A549 (cell line): Measurements from ENCODE around the gene IGSF5. TPM values are rescaled to one million over a fixed set of nuclear protein-coding genes. Genes with fewer than 3 reads are reported as not detected.

Experiments used
- ATAC-seq, 2 experiments: fragments of 200-7000 bp in 1 of 2; fragments of >200 bp in 1 of 2; cut with Nextera tagmentation in 1 of 2; cut with Tn5 transposase in 1 of 2; 3 replicates each; pipeline versions ENCODE4 v1.8.0 to v1.9.1; 2018 to 2020; ENCODE audit warnings: mild to moderate bottlenecking in 1 of 2, moderate library complexity in 1 of 2
- CTCF ChIA-PET: fragments of 300-600 bp; sonication (Branson Sonifier 250); formaldehyde crosslinking; extraction: SDS; loops from one replicate; lab custom pipeline; 2021; ENCODE audit warnings: antibody characterized with exemption, inconsistent platforms; lab: Yijun Ruan, JAX
- POLR2A ChIA-PET: fragments of 350-600 bp; formaldehyde crosslinking; extraction: SDS; loops from one replicate; lab custom pipeline; 2021; ENCODE audit warnings: antibody characterized with exemption, inconsistent platforms; lab: Yijun Ruan, JAX
- DNase-seq, 2 experiments: peaks; one replicate each; pipeline versions ENCODE4 v3.0.0 to v3.0.0-alpha.2; 2011 to 2016; ENCODE audit warnings: low read depth in 1 of 2, low spot score in 1 of 2
- FAIRE-seq: peaks from 2 replicates; lab custom pipeline; 2011; peaks lifted over from hg19 to GRCh38; lab: Jason Lieb, UNC
- H3K27ac ChIP-seq, 2 experiments: fragments of >200 bp; sonication (Bioruptor Twin); formaldehyde crosslinking; 3 replicates each; pipeline ENCODE4 v1.5.1; 2016 to 2017
- H3K4me1 ChIP-seq: fragments of >200 bp; sonication (Bioruptor Twin); formaldehyde crosslinking; 3 replicates; pipeline ENCODE4 v1.6.1; 2016
- H3K4me2 ChIP-seq: fragments of >200 bp; sonication (Bioruptor Twin); formaldehyde crosslinking; 3 replicates; pipeline ENCODE4 v1.6.1; 2016
- H3K4me3 ChIP-seq: fragments of >200 bp; sonication (Bioruptor Twin); formaldehyde crosslinking; 3 replicates; pipeline ENCODE4 v1.5.1; 2016
- H3K9me3 ChIP-seq: fragments of >200 bp; sonication (Bioruptor Twin); formaldehyde crosslinking; 3 replicates; pipeline ENCODE4 v1.6.1; 2016
- CBX8 ChIP-seq: fragments of 200-600 bp; sonication (generic); IDR thresholded peaks from 2 replicates; pipeline ENCODE4 v1.6.1; 2016
- CEBPB ChIP-seq, 2 experiments: fragments of >200 bp in 1 of 2; sonication (Bioruptor Twin) in 1 of 2; formaldehyde crosslinking in 1 of 2; IDR thresholded peaks; 2 replicates each; pipeline ENCODE4 v1.6.1; 2012 to 2016
- EHMT2 ChIP-seq: fragments of 200-600 bp; sonication (generic); IDR thresholded peaks from 2 replicates; pipeline ENCODE4 v1.6.1; 2016; ENCODE audit warnings: antibody characterized with exemption, low read depth, mild to moderate bottlenecking, moderate library complexity
- EP300 ChIP-seq, 2 experiments: fragments of >200 bp; sonication (Bioruptor Twin); formaldehyde crosslinking; IDR thresholded peaks; 2 replicates in 1 of 2; 3 replicates in 1 of 2; pipeline ENCODE4 v1.6.1; 2016 to 2017
- ESRRA ChIP-seq: fragments of 150-350 bp; IDR thresholded peaks from 2 replicates; pipeline ENCODE4 v1.6.1; 2014; ENCODE audit warnings: mild to moderate bottlenecking, low read length, borderline replicate concordance
- FOXS1 ChIP-seq: fragments of 250-450 bp; sonication (Bioruptor Pico); IDR thresholded peaks from 2 replicates; pipeline ENCODE4 v1.5.0; 2020; ENCODE audit warnings: mild to moderate bottlenecking, moderate library complexity
- HDAC2 ChIP-seq: fragments of 200-600 bp; sonication (generic); IDR thresholded peaks from 2 replicates; pipeline ENCODE4 v1.6.1; 2016
- HOXA7 ChIP-seq: fragments of 250-450 bp; sonication (Bioruptor Pico); IDR thresholded peaks from 2 replicates; pipeline ENCODE4 v1.5.0; 2020; ENCODE audit warnings: mild to moderate bottlenecking, moderate library complexity
- HOXB13 ChIP-seq: fragments of 250-450 bp; sonication (Bioruptor Pico); IDR thresholded peaks from 2 replicates; pipeline ENCODE4 v1.5.0; 2020; ENCODE audit warnings: low read depth, mild to moderate bottlenecking, moderate library complexity
- HOXB5 ChIP-seq: fragments of 250-450 bp; sonication (Bioruptor Pico); IDR thresholded peaks from 2 replicates; pipeline ENCODE4 v1.5.0; 2020; ENCODE audit warnings: mild to moderate bottlenecking, moderate library complexity
- JUN ChIP-seq, 2 experiments: fragments of >200 bp; sonication (Bioruptor Twin); formaldehyde crosslinking; IDR thresholded peaks; 2 replicates in 1 of 2; 3 replicates in 1 of 2; pipeline ENCODE4 v1.6.1; 2016 to 2017
- MAZ ChIP-seq: fragments of 150-350 bp; IDR thresholded peaks from 2 replicates; pipeline ENCODE4 v1.6.1; 2014; ENCODE audit warnings: antibody characterized with exemption, low read depth, low read length, borderline replicate concordance
- NPAS2 ChIP-seq: fragments of 250-450 bp; sonication (Bioruptor Pico); IDR thresholded peaks from 2 replicates; pipeline ENCODE4 v1.8.0; 2022; ENCODE audit warnings: mild to moderate bottlenecking, moderate library complexity, borderline replicate concordance
- RAD21 ChIP-seq, 2 experiments: fragments of >200 bp in 1 of 2; sonication (Bioruptor Twin) in 1 of 2; formaldehyde crosslinking in 1 of 2; IDR thresholded peaks in 1 of 2; conservative IDR thresholded peaks in 1 of 2; 2 replicates in 1 of 2; 3 replicates in 1 of 2; pipeline ENCODE4 v1.6.1; 2012 to 2018; ENCODE audit warnings: inconsistent platforms in 1 of 2
- RARB ChIP-seq: fragments of 250-450 bp; sonication (Bioruptor Pico); IDR thresholded peaks from 2 replicates; pipeline ENCODE4 v1.8.0; 2021; ENCODE audit warnings: mild to moderate bottlenecking, moderate library complexity
- SREBF2 ChIP-seq: fragments of 450-650 bp; IDR thresholded peaks from 2 replicates; pipeline ENCODE4 v1.6.1; 2014; ENCODE audit warnings: mild to moderate bottlenecking, moderate library complexity
- ZNF302 ChIP-seq: fragments of 250-450 bp; sonication (Bioruptor Pico); IDR thresholded peaks from 2 replicates; pipeline ENCODE4 v1.9.0; 2021; ENCODE audit warnings: inconsistent platforms, mild to moderate bottlenecking, moderate library complexity
- WGBS: methylation state at CpG from one replicate; pipeline ENCODE4 v1.1.6; 2017; ENCODE audit errors: missing lambda C conversion rate; 5-methylcytosine and 5-hydroxymethylcytosine counted together
- polyA plus RNA-seq, 4 experiments: library from polyadenylated mRNA; depleted of rRNA in 3 of 4; stranded (reverse); fragments of >200 nt; fragmentation: RNase III in 1 of 4; extraction: RNeasy Plus Mini Kit Qiagen cat#74134 plus additional on column Dnase treatment in 1 of 4; gene quantifications; 2 replicates in 3 of 4; 3 replicates in 1 of 4; pipeline ENCODE4 v1.2.3, GENCODE V29; 2011 to 2017
- TF ChIP-seq, protein P1 (sequence below): fragments of >200 bp; sonication (Bioruptor Twin); formaldehyde crosslinking; IDR thresholded peaks from 2 replicates; pipeline ENCODE4 v1.6.1; 2016
- TF ChIP-seq, protein P2 (sequence below): fragments of 200-600 bp; sonication (generic); IDR thresholded peaks from 2 replicates; pipeline ENCODE4 v1.6.1; 2016; ENCODE audit warnings: antibody characterized with exemption, mild to moderate bottlenecking, moderate library complexity
- TF ChIP-seq, protein P3 (sequence below): IDR thresholded peaks from 2 replicates; pipeline ENCODE4 v1.6.1; 2012; ENCODE audit warnings: low read depth, borderline replicate concordance
- TF ChIP-seq, protein P4 (sequence below): IDR thresholded peaks from 2 replicates; pipeline ENCODE4 v1.6.1; 2012

The IGSF5 gene
- polyA plus RNA-seq, 2 of the 4 experiments (the other 2 are of a cell fraction), result not detected

DNA sequence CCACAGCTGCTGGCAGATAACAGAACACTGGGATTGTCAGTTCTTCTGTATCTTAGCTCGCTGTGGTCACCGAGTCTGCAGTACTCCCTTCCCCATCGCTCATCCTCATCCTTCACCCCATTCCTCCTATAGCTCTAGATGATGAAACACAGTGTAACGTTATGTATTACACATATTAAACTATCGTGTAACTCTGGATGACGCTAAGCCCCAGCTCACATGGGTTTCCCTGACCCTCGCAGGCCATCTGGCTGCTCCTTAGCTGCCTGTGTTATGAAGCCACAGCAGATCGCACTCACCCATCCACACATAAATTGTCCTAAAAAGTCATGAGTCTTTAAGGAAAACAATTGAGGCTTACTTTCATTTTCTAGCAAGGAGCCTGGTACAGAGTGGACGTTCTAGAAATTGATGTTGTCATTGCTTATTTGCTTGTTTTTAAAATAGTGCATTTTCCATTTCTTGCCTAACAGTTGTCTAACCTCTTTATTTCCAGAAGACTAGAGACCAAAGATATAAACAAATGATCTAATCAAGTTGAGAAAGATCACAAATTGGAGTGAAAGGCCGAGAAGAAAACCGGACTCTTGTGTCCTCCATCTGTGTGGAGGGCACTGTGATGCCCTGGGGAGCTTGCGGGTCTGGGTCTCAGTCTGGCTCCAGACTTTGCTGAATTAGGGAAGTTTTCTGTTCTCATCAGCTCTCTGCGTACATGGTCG lies 97.9 kb downstream of the IGSF5 start:
- Histone ChIP-seq H3K4me1 (no peaks in the 10 kb centered on the region), H3K9me3 (no peaks in the 10 kb centered on the region), H3K4me2 (peak overlapping the region; percentile 23; the same call in 1 of the 3 replicates), H3K27ac (no peak overlapping the region), H3K4me3 (no peak overlapping the region)
- ChIA-PET POLR2A (no interaction called here), CTCF (no interaction called here)
- WGBS, result 34% methylated on average over 14 of the region's 14 CpGs
- DNase-seq (no peak), FAIRE-seq (no peak), ATAC-seq (peak in 1 of 2 experiments; percentile 43; a peak in 1 of 6 replicates)
- TF ChIP-seq ESRRA (no peak), CEBPB (IDR thresholded peaks at IDR 0.05) (no peak), RAD21 (conservative IDR thresholded peaks at IDR 0.05 in 1 of 2, IDR thresholded peaks at IDR 0.05 in 1 of 2) (no peak), HDAC2 (no peak), NPAS2 (CRISPR knock-in tag) (no peak), RARB (CRISPR knock-in tag) (no peak), HOXB5 (no peak), EP300 (IDR thresholded peaks at IDR 0.05) (no peak), EHMT2 (no peak), SREBF2 (no peak), CBX8 (no peak), FOXS1 (CRISPR knock-in tag) (no peak), HOXB13 (no peak), MAZ (no peak), JUN (IDR thresholded peaks at IDR 0.05) (no peak)
- TF ChIP-seq, protein P1, sequence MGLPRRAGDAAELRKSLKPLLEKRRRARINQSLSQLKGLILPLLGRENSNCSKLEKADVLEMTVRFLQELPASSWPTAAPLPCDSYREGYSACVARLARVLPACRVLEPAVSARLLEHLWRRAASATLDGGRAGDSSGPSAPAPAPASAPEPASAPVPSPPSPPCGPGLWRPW, result no peak
- TF ChIP-seq, protein P2, sequence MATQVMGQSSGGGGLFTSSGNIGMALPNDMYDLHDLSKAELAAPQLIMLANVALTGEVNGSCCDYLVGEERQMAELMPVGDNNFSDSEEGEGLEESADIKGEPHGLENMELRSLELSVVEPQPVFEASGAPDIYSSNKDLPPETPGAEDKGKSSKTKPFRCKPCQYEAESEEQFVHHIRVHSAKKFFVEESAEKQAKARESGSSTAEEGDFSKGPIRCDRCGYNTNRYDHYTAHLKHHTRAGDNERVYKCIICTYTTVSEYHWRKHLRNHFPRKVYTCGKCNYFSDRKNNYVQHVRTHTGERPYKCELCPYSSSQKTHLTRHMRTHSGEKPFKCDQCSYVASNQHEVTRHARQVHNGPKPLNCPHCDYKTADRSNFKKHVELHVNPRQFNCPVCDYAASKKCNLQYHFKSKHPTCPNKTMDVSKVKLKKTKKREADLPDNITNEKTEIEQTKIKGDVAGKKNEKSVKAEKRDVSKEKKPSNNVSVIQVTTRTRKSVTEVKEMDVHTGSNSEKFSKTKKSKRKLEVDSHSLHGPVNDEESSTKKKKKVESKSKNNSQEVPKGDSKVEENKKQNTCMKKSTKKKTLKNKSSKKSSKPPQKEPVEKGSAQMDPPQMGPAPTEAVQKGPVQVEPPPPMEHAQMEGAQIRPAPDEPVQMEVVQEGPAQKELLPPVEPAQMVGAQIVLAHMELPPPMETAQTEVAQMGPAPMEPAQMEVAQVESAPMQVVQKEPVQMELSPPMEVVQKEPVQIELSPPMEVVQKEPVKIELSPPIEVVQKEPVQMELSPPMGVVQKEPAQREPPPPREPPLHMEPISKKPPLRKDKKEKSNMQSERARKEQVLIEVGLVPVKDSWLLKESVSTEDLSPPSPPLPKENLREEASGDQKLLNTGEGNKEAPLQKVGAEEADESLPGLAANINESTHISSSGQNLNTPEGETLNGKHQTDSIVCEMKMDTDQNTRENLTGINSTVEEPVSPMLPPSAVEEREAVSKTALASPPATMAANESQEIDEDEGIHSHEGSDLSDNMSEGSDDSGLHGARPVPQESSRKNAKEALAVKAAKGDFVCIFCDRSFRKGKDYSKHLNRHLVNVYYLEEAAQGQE, result no peak
- TF ChIP-seq, protein P3, sequence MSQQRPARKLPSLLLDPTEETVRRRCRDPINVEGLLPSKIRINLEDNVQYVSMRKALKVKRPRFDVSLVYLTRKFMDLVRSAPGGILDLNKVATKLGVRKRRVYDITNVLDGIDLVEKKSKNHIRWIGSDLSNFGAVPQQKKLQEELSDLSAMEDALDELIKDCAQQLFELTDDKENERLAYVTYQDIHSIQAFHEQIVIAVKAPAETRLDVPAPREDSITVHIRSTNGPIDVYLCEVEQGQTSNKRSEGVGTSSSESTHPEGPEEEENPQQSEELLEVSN, result no peak
- TF ChIP-seq, protein P4, sequence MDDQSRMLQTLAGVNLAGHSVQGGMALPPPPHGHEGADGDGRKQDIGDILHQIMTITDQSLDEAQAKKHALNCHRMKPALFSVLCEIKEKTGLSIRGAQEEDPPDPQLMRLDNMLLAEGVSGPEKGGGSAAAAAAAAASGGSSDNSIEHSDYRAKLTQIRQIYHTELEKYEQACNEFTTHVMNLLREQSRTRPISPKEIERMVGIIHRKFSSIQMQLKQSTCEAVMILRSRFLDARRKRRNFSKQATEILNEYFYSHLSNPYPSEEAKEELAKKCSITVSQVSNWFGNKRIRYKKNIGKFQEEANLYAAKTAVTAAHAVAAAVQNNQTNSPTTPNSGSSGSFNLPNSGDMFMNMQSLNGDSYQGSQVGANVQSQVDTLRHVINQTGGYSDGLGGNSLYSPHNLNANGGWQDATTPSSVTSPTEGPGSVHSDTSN, result no peak

DNA sequence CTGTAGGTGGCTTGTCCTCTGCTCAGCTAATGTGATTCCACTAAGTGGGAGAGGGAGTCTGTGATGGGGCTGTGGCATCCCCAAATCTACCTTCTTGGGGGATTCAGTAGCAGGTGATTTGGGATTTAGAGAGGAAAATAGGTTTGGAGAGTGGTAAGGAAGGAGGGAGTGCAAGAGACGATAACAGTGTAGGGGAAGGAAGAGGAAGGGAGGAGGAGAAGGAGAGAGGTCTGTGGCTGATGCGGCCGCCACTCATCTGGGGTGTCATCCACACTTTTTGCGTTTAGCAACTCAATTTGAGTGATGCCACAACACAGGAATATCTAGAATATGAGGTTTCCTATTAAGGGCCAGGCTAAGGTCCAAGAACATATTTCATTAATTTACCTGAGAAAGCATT lies 98.5 kb downstream of the IGSF5 start:
- ATAC-seq, result no peak

More for the DNA sequence above, 98.5 kb downstream of the IGSF5 start:
- 57% methylated on average over 4 of the region's 4 CpGs for WGBS
- ChIA-PET CTCF (no interaction called here), POLR2A (no interaction called here)
- Histone ChIP-seq H3K4me1 (no peaks in the 10 kb centered on the region), H3K9me3 (no peaks in the 10 kb centered on the region), H3K27ac (no peak overlapping the region), H3K4me3 (no peak overlapping the region), H3K4me2 (no peak overlapping the region)
- FAIRE-seq, result no peak
- DNase-seq, result no peak
- TF ChIP-seq HOXB5 (no peak), HOXA7 (no peak), ZNF302 (CRISPR knock-in tag) (no peak)
